ENCODE data around the gene IL3.
"Not testable (repeated sequence)": the region's sequence is repeated elsewhere in the genome, so short reads cannot be mapped to it uniquely, and the experiment has no call there.

IL3 gene

GRCh38 chr5:132095424-132095972 lies 35.0 kb downstream of the IL3 start:
- DNase-seq = peak in 1 of 5 experiments; percentile 30

GRCh38 chr5:132096904-132097303 lies 36.4 kb downstream of the IL3 start:
- no peak for DNase-seq

GRCh38 chr5:132098151-132098594 lies 37.7 kb downstream of the IL3 start:
- peak in 1 of 5 experiments; percentile 89 for DNase-seq

- no peak for DNase-seq
Measured at GRCh38 chr5:132098621-132099020, 38.2 kb downstream of the IL3 start.

GRCh38 chr5:132099076-132099748 lies 38.8 kb downstream of the IL3 start:
- peak in 3 of 5 experiments; percentile 51 to 96 (median 63) for DNase-seq

GRCh38 chr5:132099905-132100304 lies 39.5 kb downstream of the IL3 start:
- DNase-seq = no peak

- peak in 1 of 5 experiments; percentile 60 for DNase-seq
Measured at GRCh38 chr5:132100672-132101261, 40.3 kb downstream of the IL3 start.

- no peak for DNase-seq
Measured at GRCh38 chr5:132101385-132101880, 41.0 kb downstream of the IL3 start.

GRCh38 chr5:132102101-132102701 lies 41.7 kb downstream of the IL3 start:
- DNase-seq = peak in 3 of 5 experiments; percentile 21 to 90 (median 79)

- peak in 1 of 5 experiments; percentile 38 for DNase-seq
Measured at GRCh38 chr5:132102944-132103331, 42.5 kb downstream of the IL3 start.

GRCh38 chr5:132103332-132103951 lies 43.0 kb downstream of the IL3 start:
- DNase-seq = peak in 4 of 5 experiments; percentile 61 to 99 (median 74)

- DNase-seq = peak in 1 of 5 experiments; percentile 80
Measured at GRCh38 chr5:132103969-132104391, 43.5 kb downstream of the IL3 start.

- peak in 1 of 5 experiments; percentile 74 for DNase-seq
Measured at GRCh38 chr5:132104556-132104955, 44.1 kb downstream of the IL3 start.

- no peak for DNase-seq
Measured at GRCh38 chr5:132105688-132106087, 45.2 kb downstream of the IL3 start.

GRCh38 chr5:132108495-132108894 lies 48.0 kb downstream of the IL3 start:
- peak in 1 of 5 experiments; percentile 56 for DNase-seq

GRCh38 chr5:132108957-132109356 lies 48.5 kb downstream of the IL3 start:
- DNase-seq = not testable (repeated sequence)

- DNase-seq = no peak
Measured at GRCh38 chr5:132109494-132110053, 49.1 kb downstream of the IL3 start.

- DNase-seq = no peak
Measured at GRCh38 chr5:132110195-132110594, 49.7 kb downstream of the IL3 start.

GRCh38 chr5:132110930-132111329 lies 50.5 kb downstream of the IL3 start:
- no peak for DNase-seq

- peak in 1 of 5 experiments; percentile 72 for DNase-seq
Measured at GRCh38 chr5:132112111-132112510, 51.7 kb downstream of the IL3 start.

Data from T-helper 2 cell (primary cell).